CD4-positive, alpha-beta T cell treated with Interleukin-6 for 4 hours (primary cell): Measurements from ENCODE around the gene MYO1E.
"Not testable (repeated sequence)": the region's sequence is repeated elsewhere in the genome, so short reads cannot be mapped to it uniquely, and the experiment has no call there.

Experiments
- DNase-seq: peaks from one replicate; pipeline ENCODE4 v3.0.0-alpha.2; 2020; ENCODE audit warnings: mixed read lengths

MYO1E gene

DNA sequence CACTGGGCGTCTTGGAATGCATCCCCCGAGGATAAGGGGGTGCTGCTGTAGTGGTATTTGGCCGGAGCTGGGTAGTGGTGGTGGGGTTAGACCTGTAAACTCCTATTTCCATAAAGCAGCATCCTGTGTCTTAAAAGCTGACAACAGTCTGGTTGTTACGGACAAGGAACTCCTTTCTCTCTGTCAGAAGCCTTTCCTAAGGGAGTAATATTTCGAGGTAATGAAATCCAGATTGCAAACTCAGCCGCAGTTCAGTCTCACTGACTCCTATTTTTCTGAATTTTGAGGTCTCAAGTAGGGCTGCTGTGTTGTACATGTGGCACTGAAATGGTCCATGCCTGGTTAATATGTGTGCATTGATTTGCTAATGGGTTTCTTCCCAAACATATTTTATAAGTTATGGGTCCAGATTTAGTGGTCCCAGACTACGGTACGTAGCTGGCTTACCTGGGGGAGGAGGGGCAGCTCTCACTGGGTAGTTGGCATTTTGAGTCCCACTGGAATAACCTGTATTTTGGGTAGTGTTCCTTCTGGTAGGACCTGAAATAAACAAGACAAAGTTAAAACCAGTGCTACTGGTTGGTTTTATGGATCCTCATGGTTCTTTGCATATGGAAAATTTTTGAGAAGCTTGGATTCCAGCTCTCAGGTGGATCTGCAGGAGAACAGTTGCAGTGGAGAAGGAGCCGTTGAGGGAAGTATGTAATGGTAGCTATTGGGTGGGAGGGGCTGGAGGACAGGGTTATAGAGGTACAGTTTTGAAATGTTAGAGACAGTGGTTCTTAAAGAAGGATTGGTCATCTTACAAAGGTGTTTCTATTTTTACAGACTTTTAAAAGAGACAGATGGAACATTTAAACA is 214.6 kb downstream of the MYO1E start:
- DNase-seq: no peak

DNA sequence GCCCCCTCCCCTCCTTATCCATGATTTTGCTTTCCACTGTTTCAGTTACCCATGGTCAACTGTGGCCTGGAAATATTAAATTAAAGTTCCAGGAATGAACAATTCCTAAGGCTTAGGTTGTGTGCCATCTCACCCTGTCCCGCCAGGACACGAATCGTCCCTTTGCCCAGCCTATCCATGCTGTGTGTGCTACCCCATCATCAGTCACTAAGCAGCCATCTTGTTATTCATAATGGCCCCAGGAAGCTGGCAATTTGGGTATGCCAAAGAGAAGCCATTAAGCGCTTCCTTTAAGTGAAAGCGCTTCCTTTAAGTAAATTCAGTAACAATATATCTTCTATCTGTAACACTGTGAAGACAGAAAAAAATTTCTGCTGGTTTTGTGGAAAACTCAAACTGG is 215.3 kb downstream of the MYO1E start:
- DNase-seq: no peak

DNA sequence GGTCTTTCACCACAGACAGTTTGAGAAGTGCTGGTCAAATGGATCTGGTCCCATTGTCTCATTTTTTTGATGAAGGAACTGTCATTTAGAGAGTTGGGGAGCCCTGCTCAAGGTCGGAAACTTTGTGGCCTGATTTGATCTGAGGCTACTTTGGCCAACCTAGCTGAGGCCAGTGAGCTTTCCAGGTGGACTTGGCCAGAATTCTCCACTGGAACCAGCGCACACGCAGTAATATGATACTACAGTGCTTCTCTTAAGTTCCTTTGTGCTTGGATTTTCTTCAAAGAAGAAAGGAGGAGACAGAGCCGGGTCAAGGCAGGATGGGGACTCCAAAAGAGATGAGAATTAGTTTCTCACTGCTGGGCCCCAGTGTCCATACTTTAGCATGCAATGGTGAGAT is 217.2 kb downstream of the MYO1E start:
- no peak for DNase-seq

DNA sequence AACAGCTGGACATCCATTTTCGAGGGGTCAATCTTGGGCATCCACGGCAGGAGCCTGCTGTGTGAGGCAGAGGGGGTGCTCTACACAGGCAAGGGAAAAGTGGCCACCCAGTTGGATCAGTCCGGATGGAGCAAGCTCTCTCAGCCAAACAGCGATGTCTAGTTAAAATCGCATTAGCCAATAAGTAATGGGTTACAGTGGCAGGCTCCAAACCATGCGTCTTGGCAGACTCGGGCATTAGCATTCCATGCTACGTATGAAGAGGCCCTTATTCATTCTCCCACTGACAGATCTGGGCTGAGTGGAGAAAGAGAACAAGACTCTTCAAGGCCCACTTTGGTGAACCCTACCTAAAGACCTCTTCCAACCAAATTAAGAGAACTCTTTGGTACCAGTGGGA is 218.4 kb downstream of the MYO1E start:
- DNase-seq: no peak

DNA sequence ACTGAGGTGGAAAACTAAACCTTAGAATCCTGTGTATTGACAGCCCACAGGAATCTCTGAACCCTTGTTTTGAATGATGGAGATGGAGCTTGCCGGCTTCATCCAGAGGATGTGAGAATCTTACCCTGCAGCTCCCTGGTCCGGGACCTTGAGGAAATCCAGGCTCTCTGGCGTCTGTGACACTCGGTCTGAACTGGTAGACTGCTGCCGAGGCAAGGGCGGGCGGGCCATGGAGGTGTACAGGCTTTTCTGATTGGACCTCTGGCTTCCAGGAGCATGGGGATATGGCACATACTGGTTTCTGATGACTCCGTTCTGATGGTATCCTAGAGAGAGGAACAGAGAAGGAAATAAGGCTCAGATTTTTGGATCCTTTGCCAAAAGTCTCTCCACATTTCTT is 219.2 kb downstream of the MYO1E start:
- no peak for DNase-seq

DNA sequence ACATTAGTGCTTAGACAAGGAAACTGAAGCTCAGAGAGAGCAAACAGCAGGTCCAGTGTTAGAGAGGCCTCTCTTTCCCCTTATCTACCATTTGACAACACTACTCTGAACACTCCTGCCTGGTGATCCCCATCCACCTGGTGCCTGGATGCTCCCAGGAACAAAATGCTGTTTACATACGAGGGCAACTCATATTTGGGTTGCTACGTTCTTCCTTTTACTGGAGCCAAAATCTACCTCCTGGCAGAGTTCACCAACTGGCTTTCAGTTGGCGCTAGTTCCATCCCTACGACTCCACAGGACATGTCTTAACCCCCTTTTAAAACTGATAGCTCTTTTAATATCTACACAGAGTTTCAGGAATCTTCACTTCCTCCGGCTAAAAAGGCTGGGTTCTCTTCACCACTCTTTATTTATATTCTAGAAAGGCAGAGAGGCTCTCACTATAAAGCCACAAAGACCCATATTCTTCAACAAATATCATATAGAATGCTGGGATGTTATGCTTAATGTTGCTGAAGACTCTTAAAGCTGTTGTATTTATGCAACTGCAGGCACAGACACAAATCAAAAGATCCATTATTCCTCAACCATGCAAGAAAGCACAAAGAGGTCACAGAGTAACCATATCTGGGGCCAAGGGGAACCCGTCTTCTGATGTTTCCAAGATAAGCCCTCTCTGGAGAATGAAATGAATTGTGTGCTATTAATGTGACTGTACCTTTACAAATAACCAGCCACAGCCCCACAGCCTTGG is 219.8 kb downstream of the MYO1E start:
- no peak for DNase-seq

DNA sequence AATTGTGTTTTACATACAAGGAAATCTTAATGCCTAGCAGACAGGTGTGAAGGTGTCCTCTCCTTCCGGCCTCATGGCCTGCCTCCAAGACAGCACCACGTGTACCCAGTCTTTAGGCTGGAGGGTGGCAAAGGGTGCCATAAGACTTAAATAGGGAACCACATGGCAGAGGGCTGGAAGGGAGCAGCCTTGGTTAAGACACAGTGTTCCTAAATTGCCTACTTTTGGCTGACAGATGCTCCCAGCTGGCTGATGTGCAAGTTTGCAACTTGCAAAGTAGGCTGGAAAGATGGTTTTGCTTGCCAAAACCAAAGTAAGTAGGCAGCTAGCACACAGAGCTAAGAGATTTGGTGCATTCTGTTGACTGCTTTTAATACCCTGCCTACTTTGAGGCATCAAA is 222.5 kb downstream of the MYO1E start:
- DNase-seq: no peak

DNA sequence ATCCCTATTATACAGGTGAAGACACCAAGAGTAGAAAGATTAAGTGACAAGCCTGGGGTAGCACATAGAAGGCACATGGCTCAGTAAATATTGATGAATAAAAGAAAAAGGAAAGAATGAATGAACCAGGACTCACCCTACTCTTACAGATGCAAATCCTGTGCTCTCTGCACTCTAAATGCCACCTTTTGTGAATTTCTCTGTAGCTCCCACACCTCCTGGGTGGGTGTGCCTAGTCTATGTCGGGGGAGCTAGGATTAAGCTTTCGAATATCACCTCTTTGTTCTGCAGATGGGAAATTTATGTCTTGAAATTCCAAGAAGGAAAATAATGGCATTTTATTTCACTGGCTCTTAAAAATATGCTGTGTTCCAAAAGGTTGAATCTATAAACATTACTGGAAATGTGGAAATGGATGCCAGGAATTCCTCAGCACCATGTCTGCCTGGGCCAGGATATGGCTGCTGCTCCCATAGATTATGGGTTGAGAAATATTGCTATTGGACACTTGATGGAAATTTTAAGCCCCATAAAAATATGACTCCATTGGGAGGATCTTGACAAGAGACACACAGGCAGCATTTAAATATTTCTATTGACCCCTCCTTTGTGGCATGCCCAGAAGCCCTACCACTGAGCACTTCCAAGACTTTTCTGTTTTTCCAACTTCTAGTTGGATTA is 224.4 kb downstream of the MYO1E start:
- DNase-seq: no peak

DNA sequence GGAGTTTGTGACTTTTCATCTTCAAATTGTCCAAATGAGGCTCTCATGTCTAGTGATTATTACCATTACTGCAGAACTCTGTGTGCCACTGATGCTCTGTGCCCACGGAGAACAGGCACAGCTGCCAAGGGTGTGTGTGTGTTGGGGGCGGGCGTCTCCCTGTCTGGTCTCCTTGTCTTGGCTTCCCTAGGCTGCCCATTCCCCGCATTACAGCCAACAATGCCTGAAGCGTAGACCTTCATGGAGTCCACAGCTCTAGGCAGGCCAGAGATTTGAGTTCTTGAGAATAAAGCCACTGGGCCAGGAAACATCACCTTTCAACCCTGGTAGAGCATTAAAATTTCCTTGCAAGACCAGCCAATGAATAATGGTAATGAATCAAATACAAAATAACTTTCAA is 225.0 kb downstream of the MYO1E start:
- DNase-seq: no peak

DNA sequence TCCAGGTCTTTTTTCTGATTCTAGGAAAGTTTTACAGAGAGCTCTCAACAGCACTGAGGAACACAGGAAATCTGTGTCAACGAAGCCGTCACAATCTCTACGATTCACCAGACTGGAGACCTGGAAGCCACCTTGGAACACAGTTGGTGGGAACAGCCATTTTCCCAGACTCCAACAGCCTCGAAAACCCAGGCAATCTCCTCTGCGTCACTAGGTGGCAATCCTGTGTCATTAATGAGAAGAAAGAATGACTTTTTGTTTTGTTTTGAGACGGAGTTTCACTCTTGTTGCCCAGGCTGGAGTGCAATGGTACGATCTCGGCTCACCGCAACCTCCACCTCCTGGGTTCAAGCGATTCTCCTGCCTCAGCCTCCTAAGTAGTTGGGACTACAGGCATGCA is 228.1 kb downstream of the MYO1E start:
- not testable (repeated sequence) for DNase-seq

DNA sequence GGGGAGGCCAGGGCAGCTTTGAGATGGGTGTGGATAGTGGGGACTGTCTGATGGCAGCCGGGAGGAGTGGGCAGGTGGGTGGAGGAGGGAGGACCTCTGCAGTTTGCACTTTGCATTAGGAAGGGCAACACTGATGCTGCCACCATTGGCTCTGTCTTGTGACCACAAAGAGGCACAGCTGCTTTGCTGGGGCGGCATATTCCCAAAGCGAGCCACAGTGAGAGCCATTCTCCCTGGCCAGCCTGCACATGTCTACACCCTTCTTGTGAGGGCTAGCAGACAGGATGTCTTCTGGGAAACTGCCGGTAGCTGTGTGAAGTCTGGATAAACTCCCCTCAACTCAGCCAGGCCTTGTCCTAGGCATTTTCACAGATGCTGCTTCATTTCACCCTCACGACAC is 229.4 kb downstream of the MYO1E start:
- no peak for DNase-seq

DNA sequence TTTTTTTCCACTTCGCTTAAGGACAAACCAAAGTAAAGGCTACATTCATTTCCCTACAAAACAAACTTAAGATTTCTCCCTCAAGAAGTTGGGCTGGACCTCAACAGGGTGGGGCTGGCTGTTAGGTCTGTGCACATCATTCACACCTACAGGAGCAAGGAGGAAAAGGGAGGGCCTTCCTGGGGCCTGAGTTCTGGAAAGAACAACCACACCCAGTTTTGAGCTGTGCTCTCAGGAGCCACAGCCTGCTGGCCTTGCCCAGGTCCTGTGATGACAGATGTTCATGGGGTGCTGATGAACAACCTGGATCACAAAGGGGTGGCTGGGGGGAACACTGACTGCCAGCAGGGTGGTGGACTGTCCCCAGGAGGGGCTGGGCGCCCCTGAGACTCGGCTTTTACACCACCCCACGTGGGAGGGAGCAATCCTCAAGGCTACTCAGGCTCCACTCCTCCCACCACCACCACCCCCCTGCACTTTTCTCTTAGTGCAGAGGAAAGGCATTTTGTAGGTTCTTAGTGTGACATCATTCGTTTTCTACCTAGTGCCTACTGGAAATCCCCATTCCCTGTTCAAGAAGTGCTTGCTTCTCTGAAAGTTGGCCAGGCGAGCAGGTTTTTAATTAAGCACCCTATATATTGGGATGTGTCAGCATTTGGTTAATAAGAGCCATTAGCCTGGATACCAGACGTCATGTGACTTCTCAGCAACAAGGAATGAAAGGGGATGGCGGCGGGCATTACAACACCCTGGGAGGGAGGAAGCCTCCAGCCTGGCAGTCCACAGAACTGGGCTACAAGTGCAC is 232.0 kb downstream of the MYO1E start:
- no peak for DNase-seq

DNA sequence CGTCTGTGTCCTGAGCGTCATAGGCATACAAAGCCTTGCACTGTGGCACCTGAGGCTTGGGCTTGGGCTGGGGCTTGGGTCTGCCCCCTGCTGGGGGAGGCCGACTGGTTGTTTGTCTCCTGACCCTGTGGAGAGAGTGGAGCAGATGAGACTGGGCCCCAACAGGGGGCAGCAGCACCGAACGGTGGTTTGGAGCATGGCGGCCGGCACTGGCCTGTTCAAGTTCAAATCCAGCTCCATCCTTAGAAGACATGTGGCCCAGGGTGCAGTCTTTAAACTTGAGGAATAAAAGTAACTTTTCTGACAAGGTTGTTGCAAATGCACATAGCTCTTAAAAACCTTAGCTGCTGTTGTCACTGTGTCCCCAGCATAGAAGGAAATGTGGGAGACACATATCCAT is 234.4 kb downstream of the MYO1E start:
- DNase-seq: peak; percentile 64

DNA sequence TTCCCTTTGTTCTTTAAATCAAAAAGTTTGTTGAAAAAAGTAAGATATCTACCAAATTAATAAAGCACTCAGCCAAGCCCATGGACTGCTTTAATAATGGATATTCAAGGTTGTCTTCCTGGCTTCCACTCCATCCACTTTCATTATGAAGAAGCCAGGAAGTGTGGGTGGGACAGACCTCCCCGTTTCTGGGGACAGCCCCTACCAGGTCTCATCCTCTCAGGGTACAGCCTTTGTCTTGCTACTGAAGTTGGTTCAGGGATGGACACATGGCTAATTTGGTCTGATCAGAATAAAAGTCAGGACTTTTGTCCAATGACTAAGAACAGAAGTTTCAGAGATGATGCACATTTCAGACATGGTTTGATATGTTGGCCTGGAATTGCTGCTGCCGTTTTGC is 235.1 kb downstream of the MYO1E start:
- no peak for DNase-seq

DNA sequence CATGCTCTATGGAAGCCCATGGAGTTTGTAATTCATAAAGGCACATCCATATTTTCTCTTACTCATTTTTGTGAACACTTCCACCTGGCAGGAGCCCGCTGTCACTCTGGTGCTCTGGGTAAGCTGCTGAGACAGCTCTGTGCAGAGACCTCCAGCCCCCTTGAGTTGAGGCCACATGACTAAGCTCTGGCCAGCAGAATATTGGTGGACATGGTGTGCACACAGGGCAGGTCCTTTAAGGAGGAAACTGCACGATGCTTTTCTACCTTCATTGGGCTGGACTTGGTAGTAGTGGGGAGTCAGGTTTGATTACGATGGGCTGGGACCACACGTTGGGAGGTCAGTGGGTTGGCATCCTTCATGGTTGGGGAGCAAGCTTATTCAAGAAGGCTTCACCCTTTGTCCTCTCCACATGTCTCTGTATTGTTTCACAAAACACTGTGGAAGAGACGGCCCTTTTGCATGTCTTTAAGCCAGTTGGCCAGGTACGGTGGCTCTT is 238.7 kb downstream of the MYO1E start:
- no peak for DNase-seq

DNA sequence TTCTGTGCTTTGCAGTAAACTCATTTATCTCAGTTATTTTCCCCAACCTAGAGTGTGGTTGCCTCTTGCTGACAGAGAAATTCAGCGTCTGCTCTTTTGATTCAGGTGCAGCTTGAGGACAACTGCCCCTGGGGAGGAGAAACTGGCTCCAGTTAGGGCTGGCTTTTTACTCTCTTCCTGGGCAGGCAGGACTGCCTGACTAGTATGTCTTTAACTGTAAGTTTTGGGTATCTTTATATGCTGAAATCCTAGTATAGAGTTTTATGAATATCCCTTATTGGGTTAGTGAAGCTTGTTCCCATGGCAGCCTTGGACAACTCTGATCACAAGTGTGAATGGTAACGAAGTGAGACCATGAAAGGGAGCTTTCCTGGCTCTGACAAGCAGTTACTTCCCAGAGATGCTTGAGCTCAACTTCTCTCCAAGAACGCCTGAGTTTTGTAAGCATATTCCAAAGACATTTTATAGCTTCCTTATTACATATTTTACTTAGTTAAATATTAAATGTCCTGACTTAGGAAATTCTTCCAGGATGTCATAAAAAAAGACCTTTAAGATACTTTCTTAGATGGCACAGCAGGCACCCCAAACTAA is 240.6 kb downstream of the MYO1E start:
- no peak for DNase-seq

DNA sequence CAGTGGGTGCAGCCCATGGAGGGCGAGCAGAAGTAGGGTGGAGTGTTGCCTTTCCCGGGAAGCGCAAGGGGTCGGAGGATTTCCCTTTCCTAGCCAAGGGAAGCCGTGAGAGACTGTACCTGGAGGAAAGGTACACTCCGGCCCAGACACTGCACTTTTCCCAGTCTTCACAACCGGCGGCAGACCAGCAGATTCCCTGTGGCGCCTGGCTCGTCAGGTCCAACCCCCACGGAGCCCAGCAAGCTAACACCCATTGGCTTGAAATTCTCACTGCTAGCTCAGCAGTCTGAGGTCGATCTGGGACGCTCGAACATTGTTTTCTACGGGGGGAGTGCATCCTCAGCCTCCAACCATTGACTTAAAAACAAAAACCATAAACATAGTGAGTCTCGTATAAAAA is 241.2 kb downstream of the MYO1E start:
- DNase-seq: no peak

DNA sequence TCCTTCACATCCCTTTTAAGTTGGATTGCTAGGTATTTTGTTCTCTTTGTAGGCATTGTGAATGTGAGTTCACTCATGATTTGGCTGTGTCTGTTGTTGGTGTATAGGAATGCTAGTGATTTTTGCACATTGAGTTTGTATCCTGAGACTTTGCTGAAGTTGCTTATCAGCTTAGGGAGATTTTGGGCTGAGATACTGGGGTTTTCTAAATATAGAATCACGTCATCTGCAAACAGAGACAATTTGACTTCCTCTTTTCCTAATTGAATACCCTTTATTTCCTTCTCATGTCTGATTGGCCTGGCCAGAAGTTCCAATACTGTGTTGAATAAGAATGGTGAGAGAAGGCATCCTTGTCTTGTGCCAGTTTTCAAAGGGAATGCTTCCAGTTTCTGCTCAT is 245.4 kb downstream of the MYO1E start:
- DNase-seq: not testable (repeated sequence)

DNA sequence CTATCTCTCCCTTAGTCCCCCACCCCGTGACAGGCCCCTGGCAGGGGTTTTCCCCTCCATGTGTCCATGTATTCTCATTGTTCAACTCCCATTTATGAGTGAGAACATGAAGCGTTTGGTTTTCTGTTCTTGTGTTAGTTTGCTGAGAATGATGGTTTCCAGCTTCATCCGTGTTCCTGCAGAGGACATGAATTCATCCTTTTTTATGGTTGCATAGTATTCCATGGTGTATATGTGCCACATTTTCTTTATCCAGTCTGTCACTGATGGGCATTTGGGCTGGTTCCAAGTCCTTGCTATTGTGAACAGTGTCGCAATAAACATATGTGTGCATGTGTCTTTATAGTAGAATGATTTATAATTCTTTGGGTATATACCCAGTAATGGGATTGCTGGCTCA is 247.0 kb downstream of the MYO1E start:
- not testable (repeated sequence) for DNase-seq

DNA sequence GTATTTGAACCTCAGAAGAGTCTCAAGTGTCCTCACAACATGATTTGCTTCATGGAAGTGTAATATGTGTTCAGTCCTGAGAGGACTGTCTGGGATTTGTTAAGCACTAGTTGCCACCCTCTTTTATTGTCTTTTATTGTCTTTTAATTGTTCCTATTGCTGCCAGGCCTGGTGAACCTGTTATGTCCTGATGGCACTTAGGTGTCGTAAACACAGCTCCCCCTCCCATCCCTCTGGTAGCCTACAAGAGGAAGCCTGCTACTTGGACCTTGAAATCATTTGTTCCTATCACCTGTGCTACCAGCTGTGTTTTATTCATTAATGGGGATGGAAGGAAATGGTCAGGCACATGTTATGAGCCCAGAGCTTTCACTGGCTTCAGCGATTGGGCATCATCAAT is 248.4 kb downstream of the MYO1E start:
- DNase-seq: no peak

DNA sequence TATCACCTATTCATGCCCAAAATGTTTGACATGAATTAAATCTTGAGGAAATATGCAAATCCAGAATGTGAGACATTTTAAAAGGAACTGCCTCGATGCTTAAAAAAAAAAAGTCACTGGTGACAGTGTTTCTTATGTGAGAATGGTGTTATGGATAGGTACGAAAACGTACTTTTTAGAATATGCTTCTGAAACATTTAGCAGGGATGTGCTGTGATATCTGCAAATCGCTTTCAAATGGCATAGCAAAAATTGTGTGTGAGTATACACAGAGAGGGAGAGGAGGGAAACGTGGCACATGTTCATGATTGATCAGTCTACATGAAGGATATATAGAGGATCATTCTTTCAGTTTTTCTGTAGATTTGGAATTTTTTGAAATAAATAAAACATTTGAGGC is 251.7 kb downstream of the MYO1E start:
- no peak for DNase-seq

DNA sequence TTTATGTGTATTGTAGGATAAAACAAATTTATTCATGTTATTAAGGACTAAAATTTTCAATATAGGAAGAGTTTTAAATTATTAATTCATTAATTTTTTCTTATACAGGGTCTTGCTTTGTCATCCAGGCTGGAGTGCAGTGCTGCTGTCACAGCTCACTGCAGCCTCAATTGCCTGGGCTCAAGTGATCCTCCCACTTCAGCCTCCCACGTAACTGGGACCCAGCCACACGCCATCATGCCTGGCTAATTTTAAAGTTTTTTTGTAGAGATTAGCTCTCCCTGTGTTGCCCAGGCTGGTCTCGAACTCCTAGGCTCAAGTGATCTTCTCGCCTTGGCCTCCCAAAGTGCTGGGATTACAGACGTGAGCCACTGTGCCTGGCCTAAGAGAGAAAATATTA is 253.0 kb downstream of the MYO1E start:
- DNase-seq: no peak
